ENCODE measurements around the gene GJB3.

DNA sequence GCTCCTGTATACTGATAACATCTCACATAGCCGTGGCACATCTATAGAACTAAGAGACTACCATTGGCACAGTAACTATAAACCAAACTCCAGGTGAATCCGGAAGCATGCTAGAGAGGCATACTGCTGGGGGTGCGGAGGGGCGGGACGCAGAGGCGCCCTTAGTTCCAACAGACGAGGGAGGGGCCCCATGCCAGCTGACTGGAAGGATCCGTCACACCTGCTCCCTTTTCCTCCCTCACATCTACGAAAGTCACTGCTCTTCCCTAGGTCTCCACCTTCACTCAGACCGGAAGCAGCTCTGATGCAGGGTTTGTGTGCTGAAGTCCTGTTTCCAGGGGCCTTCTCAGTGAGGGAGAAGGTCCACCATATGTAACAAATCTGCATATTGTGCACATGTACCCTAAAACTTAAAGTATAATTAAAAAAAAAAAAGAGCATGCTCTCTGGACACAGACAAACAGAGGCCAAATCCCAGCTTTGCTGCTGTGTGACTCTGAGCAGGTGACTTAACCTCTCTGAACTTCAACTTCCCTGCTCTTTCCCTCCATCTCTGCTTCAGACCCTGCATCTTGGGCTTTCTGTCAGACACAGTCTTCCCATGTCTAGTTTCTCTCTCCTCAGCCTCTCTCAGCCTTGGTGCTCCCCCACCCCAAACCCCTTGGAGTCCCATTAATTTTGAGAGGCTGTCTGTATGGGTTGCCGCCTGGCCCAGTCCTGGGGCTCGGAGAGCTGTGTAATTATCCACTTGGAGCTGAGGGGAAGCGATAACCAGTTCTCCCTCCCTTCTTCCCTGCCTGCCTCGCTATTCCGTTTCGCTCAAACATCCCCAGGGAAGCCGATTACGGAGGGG lies 34.0 kb upstream of the GJB3 start:
- TF ChIP-seq, protein P1, sequence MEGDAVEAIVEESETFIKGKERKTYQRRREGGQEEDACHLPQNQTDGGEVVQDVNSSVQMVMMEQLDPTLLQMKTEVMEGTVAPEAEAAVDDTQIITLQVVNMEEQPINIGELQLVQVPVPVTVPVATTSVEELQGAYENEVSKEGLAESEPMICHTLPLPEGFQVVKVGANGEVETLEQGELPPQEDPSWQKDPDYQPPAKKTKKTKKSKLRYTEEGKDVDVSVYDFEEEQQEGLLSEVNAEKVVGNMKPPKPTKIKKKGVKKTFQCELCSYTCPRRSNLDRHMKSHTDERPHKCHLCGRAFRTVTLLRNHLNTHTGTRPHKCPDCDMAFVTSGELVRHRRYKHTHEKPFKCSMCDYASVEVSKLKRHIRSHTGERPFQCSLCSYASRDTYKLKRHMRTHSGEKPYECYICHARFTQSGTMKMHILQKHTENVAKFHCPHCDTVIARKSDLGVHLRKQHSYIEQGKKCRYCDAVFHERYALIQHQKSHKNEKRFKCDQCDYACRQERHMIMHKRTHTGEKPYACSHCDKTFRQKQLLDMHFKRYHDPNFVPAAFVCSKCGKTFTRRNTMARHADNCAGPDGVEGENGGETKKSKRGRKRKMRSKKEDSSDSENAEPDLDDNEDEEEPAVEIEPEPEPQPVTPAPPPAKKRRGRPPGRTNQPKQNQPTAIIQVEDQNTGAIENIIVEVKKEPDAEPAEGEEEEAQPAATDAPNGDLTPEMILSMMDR (IDR thresholded peaks at IDR 0.05) = no peak
- no peak for TF ChIP-seq POLR2A (IDR thresholded peaks at IDR 0.05)

Measured in heart left ventricle (tissue), 13 donors.